H7 (cell line): Measurements from ENCODE around the gene JARID2. TPM values are rescaled to one million over a fixed set of nuclear protein-coding genes. Genes with fewer than 3 reads are reported as not detected.
A peak's percentile ranks its signal among the peaks of the same experiment; 100 is the strongest.

Experiments
- DNase-seq: peaks from one replicate; pipeline ENCODE4 v3.0.0; 2012
- H3K27me3 ChIP-seq: 2 replicates; pipeline ENCODE4 v1.6.0; 2011; ENCODE audit warnings: mild to moderate bottlenecking, low read length; ENCODE audit not compliant: control insufficient read depth, insufficient read depth
- H3K36me3 ChIP-seq: replicated peaks from 2 replicates; pipeline ENCODE4 v1.5.1; 2011; ENCODE audit warnings: low read length; ENCODE audit not compliant: control insufficient read depth, insufficient read depth
- H3K4me3 ChIP-seq: 2 replicates; pipeline ENCODE4 v1.5.1; 2011; ENCODE audit warnings: low read depth, mild to moderate bottlenecking, control low read depth, low read length, moderate library complexity; ENCODE audit not compliant: insufficient read depth
- total RNA-seq: library from RNA; depleted of rRNA; stranded (reverse); fragments of >200 nt; shearing (Covaris generic); gene quantifications from 2 replicates; pipeline ENCODE4 v1.2.3, GENCODE V29; 2014

JARID2 gene
- total RNA-seq, 1 experiment from 2014 or later: 95.2 TPM

- Histone ChIP-seq H3K27me3 (no peaks in the 10 kb centered on the region), H3K4me3 (no peak overlapping the region), H3K36me3 (peaks cover 2% of the 10 kb centered on the region)
- DNase-seq: peak; percentile 59
Measured at GRCh38 chr6:15389765-15390723, 144.2 kb downstream of the JARID2 start.

DNA sequence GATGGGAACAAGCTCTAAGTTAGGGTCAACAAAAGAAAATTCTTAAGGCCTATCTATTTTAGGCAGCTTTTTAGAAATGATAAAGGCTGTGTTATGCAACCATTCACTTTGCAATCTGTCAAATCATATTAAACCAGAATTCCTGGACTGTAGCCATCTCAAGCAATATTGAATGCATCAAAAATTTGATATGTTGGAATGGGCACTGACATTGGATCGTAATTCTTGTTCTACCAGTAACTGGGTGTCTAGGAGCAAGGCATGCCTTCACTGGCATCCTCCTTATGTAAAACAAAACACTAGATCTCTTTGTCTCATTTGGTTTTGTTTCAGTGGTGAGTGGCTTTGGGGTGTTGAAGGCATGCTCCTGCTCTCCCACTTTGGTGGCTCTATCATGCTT lies 145.6 kb downstream of the JARID2 start:
- DNase-seq: no peak
- H3K27me3 ChIP-seq: no peaks in the 10 kb centered on the region
- peaks cover 2% of the 10 kb centered on the region for H3K36me3 ChIP-seq
- no peak overlapping the region for H3K4me3 ChIP-seq

DNA sequence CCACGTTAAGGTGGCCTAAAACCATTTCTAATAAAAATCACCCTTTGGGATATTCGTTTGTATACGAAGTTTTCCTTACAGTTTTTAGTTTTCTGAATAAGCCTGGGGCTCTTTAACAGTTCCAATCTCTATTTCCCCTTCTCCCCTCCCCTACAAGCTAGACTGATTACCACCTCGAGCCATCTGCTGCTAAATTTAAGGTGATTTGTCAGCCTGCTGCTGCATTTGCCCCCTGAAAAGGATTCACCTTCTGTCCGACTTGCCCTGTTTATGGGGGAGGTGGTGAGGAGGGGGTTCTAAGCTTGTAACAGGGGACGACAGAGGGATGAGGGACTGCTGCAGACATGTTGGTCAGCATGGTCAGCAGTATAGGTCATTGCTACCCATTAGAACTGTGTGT lies 146.3 kb downstream of the JARID2 start:
- no peak overlapping the region for H3K4me3 ChIP-seq
- peaks cover 2% of the 10 kb centered on the region for H3K36me3 ChIP-seq
- no peaks in the 10 kb centered on the region for H3K27me3 ChIP-seq
- DNase-seq: no peak

GRCh38 chr6:15393605-15394004 lies 147.7 kb downstream of the JARID2 start:
- no peak overlapping the region for H3K4me3 ChIP-seq
- peaks cover 2% of the 10 kb centered on the region for H3K36me3 ChIP-seq
- H3K27me3 ChIP-seq: no peaks in the 10 kb centered on the region
- no peak for DNase-seq

GRCh38 chr6:15395087-15395486 lies 149.2 kb downstream of the JARID2 start:
- no peak for DNase-seq
- no peaks in the 10 kb centered on the region for H3K27me3 ChIP-seq
- peaks cover under 1% of the 10 kb centered on the region for H3K36me3 ChIP-seq
- no peak overlapping the region for H3K4me3 ChIP-seq

DNA sequence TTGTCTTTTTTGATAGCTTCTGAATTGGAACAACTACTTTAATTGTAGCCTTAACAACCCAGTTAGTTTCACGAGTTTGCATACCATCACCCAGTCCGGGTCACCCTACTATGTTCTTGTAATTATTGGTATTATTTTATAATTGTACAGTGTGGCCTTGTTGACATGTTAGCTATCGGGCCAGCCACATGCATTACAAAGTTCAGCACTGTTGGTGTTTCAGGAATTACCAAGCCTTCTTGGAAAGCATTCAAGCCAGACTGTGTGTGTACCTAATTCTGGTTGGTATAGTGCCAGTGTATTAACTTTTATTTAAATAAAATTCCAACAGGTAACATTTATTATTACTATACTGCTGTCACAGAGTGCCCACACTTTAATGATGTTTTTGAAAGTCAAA lies 150.9 kb downstream of the JARID2 start:
- no peak for DNase-seq
- Histone ChIP-seq H3K36me3 (no peaks in the 10 kb centered on the region; the same call in 1 of the 2 replicates), H3K4me3 (no peak overlapping the region), H3K27me3 (no peaks in the 10 kb centered on the region)

- Histone ChIP-seq H3K27me3 (no peaks in the 10 kb centered on the region), H3K36me3 (no peaks in the 10 kb centered on the region; the same call in 1 of the 2 replicates), H3K4me3 (no peak overlapping the region)
- DNase-seq: no peak
Measured at GRCh38 chr6:15398633-15399275, 152.9 kb downstream of the JARID2 start.

DNA sequence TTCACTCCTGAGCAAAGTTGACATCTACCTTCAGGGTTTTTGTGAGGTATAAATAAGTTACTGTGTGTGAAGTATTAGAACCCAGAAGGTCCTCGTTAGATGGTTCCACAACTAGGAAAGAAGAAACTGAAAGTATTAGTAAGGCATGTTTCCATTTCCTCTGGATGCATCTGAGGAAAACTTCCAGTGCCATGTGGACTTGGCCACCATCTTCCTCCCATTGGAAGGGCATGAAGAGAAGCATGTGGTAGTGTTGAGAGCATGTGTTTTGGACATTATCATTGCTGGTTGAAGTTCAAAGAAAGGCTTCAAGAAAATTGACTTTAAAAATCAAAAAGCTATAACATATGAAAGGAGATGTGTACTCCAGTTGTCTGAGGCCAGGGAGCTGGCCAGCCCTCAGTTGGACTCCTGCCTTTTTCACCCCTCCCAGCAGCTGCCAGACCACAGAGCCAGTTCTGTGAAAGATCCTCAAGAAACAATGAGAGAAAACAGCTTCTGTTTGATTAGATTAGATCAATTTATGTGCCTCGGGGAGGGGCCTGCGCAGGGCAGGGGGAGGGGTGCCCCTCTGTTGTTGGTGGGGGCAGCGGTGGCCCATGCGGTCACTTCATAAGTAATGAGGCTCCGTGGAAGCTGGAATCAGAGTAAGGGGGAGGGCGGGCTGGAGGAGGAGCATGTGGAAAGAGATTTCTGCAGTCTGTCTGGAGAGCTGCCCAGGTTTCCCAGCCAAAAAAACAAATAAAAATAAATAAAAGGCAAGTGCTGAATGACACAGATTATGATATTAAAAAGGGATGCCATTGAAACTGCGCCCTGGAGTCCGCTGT lies 154.0 kb downstream of the JARID2 start:
- Histone ChIP-seq H3K36me3 (no peaks in the 10 kb centered on the region; the same call in 1 of the 2 replicates), H3K4me3 (no peak overlapping the region), H3K27me3 (no peaks in the 10 kb centered on the region)
- DNase-seq: peak; percentile 60

DNA sequence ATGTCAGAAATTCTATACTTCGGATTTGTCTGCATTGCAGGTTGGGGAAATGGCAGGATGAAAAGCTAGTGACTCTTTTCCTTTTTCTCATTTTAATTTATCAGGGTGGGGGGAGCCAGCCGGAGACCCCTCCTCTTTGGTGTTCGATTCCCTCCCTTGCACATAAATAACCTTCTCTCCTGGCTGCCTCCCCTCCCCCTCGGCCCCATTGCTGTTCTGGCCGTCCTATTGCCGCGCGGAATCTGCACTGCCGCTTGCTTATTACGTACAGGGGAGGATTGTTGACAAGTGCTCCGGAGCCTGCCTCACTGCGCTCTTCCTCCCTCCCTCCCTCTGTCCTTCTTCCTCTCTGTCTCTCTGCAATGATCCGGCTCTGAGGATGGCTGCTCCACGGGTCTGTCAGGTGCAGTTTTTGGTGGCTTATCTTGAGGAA lies 154.7 kb downstream of the JARID2 start:
- Histone ChIP-seq H3K4me3 (no peak overlapping the region; the same call in 1 of the 2 replicates), H3K27me3 (no peaks in the 10 kb centered on the region), H3K36me3 (no peaks in the 10 kb centered on the region; the same call in 1 of the 2 replicates)
- DNase-seq: peak; percentile 60

GRCh38 chr6:15401120-15401519 lies 155.3 kb downstream of the JARID2 start:
- no peaks in the 10 kb centered on the region for H3K27me3 ChIP-seq
- H3K4me3 ChIP-seq: no peak overlapping the region
- H3K36me3 ChIP-seq: no peaks in the 10 kb centered on the region; the same call in 1 of the 2 replicates
- no peak for DNase-seq

DNA sequence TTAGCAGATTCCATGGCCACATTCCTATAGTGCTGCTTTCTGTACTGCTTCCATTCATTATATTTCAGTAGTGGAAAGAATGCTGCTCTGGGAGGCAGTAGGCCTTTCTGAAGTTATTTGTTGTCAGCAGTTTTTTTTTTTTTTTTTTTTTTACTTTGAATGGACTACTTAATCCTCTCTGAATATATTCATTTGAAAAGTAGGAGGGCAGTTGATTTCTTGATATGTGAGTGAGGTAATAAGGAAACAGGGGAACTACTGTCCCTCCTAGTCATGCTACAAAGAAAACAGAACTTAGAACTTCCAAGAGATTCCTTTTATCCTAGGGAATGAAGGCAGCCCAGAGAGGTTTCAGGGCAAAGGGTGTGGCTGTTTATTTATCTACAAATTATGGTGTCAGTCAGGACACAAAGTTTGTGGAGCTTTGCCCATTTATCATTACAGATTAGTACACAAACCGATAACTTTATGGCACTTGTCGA lies 155.9 kb downstream of the JARID2 start:
- H3K27me3 ChIP-seq: no peaks in the 10 kb centered on the region
- no peak for DNase-seq
- H3K4me3 ChIP-seq: no peak overlapping the region
- H3K36me3 ChIP-seq: no peaks in the 10 kb centered on the region

DNA sequence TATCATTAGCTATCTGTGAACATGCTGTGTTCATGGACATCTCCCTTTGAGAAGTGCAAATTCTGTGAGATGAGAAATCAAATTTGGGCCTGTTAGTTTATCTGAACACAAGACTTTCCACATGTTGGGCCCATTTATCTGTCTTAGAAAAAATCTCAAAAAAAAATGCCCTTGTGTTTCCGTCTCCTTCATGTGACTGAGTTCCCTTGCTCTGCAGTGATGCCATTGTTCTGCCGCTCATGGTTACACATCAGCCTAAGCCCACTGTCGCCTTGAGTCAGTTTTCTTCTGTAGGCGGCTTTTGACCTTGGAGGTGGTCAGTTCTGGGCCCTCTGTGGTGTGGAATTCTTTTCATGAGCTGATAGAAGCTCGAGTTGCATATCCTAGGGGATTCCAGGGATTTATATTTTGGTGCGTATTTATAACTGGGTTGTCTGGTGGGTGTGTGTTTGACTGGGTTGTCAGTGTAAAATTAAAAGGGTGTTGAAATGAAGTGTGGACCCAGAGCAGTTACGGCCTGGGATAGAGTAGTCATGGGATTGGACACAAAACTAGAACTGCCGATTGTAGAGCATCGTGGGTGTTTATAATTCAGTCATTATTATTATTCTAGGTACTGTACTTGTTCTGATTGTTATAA lies 156.7 kb downstream of the JARID2 start:
- DNase-seq: no peak
- Histone ChIP-seq H3K36me3 (no peaks in the 10 kb centered on the region), H3K4me3 (no peak overlapping the region), H3K27me3 (no peaks in the 10 kb centered on the region)

- no peak for DNase-seq
- Histone ChIP-seq H3K4me3 (no peak overlapping the region), H3K27me3 (no peaks in the 10 kb centered on the region), H3K36me3 (no peaks in the 10 kb centered on the region)
Measured at GRCh38 chr6:15403094-15403755, 157.4 kb downstream of the JARID2 start.
